Epithelial cell of proximal tubule (primary cell): ENCODE results near the gene PHF11. TPM values are rescaled to one million over a fixed set of nuclear protein-coding genes. Genes with fewer than 3 reads are reported as not detected.
A peak's percentile ranks its signal among the peaks of the same experiment; 100 is the strongest.

Experiments used
- DNase-seq: peaks from one replicate; pipeline ENCODE4 v3.0.0-alpha.2; 2011; ENCODE audit warnings: low read depth
- H3K4me3 ChIP-seq: 2 replicates; pipeline ENCODE4 v1.5.1; 2011; ENCODE audit warnings: low read depth, mild to moderate bottlenecking, low read length
- total RNA-seq: library from RNA; depleted of rRNA; stranded (reverse); fragments of >200 nt; gene quantifications from 2 replicates; pipeline ENCODE4 v1.2.3, GENCODE V29; 2015
- TF ChIP-seq, protein P1 (sequence below): conservative IDR thresholded peaks from 2 replicates; pipeline ENCODE4 v1.5.1; 2012; ENCODE audit warnings: low read depth, mild to moderate bottlenecking, low read length

Gene PHF11
- total RNA-seq, 1 donor from 2014 or later: 33.9 TPM

DNA sequence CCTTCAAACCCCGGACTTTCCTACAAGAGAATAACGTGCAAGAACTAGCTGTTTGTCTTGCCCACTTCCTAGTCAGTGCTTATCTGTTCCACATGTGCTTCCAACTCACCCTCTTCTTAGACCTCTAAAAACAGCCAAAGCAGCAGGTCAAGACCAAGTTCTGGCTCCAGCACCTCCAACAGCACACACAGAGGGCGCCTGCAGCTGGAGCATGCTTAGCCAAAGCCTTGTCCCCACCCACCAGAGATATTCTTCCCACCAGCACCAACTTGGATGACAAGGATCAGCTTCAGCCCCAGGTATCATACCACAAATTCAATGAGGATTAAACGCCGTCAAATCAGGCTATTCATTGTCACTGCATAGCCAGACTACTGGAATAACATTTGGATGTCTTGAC, 71.7 kb downstream of the PHF11 start:
- TF ChIP-seq, protein P1, sequence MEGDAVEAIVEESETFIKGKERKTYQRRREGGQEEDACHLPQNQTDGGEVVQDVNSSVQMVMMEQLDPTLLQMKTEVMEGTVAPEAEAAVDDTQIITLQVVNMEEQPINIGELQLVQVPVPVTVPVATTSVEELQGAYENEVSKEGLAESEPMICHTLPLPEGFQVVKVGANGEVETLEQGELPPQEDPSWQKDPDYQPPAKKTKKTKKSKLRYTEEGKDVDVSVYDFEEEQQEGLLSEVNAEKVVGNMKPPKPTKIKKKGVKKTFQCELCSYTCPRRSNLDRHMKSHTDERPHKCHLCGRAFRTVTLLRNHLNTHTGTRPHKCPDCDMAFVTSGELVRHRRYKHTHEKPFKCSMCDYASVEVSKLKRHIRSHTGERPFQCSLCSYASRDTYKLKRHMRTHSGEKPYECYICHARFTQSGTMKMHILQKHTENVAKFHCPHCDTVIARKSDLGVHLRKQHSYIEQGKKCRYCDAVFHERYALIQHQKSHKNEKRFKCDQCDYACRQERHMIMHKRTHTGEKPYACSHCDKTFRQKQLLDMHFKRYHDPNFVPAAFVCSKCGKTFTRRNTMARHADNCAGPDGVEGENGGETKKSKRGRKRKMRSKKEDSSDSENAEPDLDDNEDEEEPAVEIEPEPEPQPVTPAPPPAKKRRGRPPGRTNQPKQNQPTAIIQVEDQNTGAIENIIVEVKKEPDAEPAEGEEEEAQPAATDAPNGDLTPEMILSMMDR: peak; percentile 3
- no peak for DNase-seq
- H3K4me3 ChIP-seq: no peak overlapping the region

DNA sequence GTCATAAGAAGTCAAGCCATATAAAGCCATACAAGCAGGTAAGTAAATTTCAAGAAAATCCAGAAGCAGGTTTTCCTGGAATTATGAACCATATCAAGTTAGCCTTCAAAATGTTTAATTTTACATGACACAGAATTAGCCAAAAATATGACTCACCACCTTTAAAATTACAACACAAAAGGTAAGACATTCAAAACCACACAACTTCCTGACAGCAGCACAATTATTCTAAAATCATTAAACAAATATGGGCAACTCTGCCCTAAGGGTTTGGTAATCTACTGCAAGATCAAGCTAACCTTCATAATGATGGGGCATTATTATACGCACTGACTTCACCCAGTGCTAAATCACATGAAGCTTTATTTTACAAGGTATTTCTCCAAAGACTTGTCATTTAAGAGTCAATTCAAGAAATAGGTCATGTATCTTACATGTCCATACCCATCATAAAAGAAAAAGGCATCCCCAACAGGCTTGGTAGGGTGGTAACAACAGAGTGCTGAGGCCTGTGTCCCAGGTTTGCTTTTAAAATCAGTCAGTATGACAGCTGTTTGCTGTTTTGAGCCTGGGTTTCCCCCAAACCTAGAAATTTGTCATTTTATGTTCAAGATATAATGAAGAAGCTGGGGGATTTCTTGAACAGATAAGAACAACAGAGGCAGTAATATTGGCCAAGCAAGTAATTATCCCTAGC, 74.4 kb downstream of the PHF11 start:
- DNase-seq: no peak
- no peak overlapping the region for H3K4me3 ChIP-seq

DNA sequence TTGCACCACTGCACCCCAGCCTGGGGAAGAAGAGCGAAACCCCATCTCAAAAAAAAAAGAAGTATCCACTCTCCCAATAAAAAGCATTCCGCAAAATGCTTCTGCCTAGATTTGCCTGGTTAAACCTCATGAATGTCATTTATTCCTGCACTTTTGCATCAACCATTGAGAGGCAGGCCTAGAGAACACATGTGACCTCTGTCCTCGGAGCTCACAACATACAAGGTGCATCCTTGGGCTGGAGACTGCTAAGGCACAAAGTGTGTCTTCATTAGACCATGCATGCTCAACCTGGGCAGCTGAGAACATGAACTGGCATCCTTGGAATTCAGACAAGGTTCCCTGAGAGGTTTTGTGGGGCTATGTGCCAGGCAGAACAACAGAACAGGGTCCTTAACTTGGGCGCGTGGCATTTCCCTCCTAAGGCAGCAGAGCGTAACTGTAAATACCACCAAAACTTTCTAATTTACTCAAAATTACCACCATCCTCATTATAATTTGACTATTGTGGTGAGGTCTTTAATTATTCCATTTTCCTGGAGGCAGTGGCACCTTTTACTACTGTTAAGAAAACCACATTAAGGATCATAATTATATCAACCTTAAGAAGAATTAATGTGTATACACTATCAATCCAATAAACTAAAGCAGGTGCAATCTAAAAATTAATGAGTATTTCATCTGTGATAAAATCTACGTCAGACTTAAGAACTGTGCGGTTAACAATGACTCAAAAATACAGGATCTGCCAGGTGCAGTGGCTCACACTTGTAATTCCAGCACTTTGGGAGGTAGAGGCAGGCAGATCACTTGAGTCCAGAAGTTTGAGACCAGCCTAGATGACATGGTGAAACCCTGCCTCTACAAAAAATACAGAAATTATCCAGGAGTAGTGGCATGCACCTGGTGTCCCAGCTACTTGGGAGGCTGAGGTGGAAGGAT, 75.8 kb downstream of the PHF11 start:
- H3K4me3 ChIP-seq: no peak overlapping the region
- TF ChIP-seq, protein P1: no peak
- DNase-seq: no peak

More for the DNA sequence above, 74.4 kb downstream of the PHF11 start:
- TF ChIP-seq, protein P1: no peak

Other genes with a start within 250 kb of the PHF11 start
- gene CDADC1, start 248.0 kb upstream of the PHF11 start, total RNA-seq: 1.8 and 3.3 TPM in 2 replicates
- gene CAB39L, start 51.9 kb upstream of the PHF11 start, total RNA-seq: 5.2 and 7.2 TPM in 2 replicates
- gene SETDB2, start 51.7 kb upstream of the PHF11 start, total RNA-seq: 4.3 and 5.2 TPM in 2 replicates
- 11.9 and 16.6 TPM in 2 replicates for gene RCBTB1, start 89.6 kb downstream of the PHF11 start, total RNA-seq
- gene ARL11, start 132.6 kb downstream of the PHF11 start, total RNA-seq: 0.06 and 0.07 TPM in 2 replicates
- 78.0 and 95.1 TPM in 2 replicates for gene EBPL, start 195.5 kb downstream of the PHF11 start, total RNA-seq